Naive thymus-derived CD4-positive, alpha-beta T cell (primary cell): ENCODE data around the gene COQ5. TPM values are rescaled to one million over a fixed set of nuclear protein-coding genes. Genes with fewer than 3 reads are reported as not detected.
"Not testable (repeated sequence)": the region's sequence is repeated elsewhere in the genome, so short reads cannot be mapped to it uniquely, and the experiment has no call there.

ENCODE experiments used
- ATAC-seq: fragments of 150-1000 bp; cut with Tn5 transposase; 2 replicates; pipeline ENCODE4 v1.10.0; 2021; ENCODE audit warnings: mild to moderate bottlenecking, moderate library complexity
- CTCF ChIA-PET: fragments of 350-600 bp; sonication (Branson Sonifier 250); formaldehyde crosslinking; loops from one replicate; lab custom pipeline; 2021; ENCODE audit warnings: antibody characterized with exemption; lab: Charles Lee
- POLR2A ChIA-PET: fragments of 350-600 bp; sonication (Branson Sonifier 250); formaldehyde crosslinking; loops from one replicate; lab custom pipeline; 2021; ENCODE audit warnings: antibody characterized with exemption, inconsistent platforms; lab: Charles Lee
- DNase-seq, 9 donors: peaks; one replicate each; pipeline versions ENCODE4 v3.0.0 to v3.0.0-alpha.2; 2020 to 2022; ENCODE audit warnings: mixed read lengths in 1 of 9
- H3K27ac ChIP-seq: one replicate; pipeline ENCODE4 v1.7.0; 2013; ENCODE audit warnings: mild to moderate bottlenecking, low read depth, low read length, moderate library complexity
- H3K27me3 ChIP-seq, 2 donors: one replicate each; pipeline ENCODE4 v1.7.0; 2013; ENCODE audit warnings: low read length in 2 of 2, mild to moderate bottlenecking in 2 of 2, moderate library complexity in 2 of 2; ENCODE audit not compliant: control insufficient read depth in 2 of 2, insufficient read depth in 2 of 2
- H3K36me3 ChIP-seq, 3 experiments: 1 replicate in 2 of 3; 2 replicates in 1 of 3; pipeline ENCODE4 v1.7.0; 2013; ENCODE audit warnings: low read length in 3 of 3, mild to moderate bottlenecking in 3 of 3, moderate library complexity in 1 of 3; ENCODE audit not compliant: insufficient read depth in 3 of 3, control insufficient read depth in 2 of 3
- H3K4me1 ChIP-seq, 2 donors: one replicate each; pipeline ENCODE4 v1.7.0; 2013; ENCODE audit warnings: low read length in 2 of 2, mild to moderate bottlenecking in 2 of 2, moderate library complexity in 1 of 2; ENCODE audit not compliant: control insufficient read depth in 2 of 2, insufficient read depth in 2 of 2
- H3K4me3 ChIP-seq: 2 replicates; pipeline ENCODE4 v1.7.0; 2013; ENCODE audit warnings: mild to moderate bottlenecking, low read length
- H3K9me3 ChIP-seq, 3 experiments: 1 replicate in 2 of 3; 2 replicates in 1 of 3; pipeline ENCODE4 v1.7.0; 2013; ENCODE audit warnings: low read length in 3 of 3; ENCODE audit not compliant: control insufficient read depth in 2 of 3
- H3K27ac Mint-ChIP-seq, 9 donors: one replicate each; pipeline ENCODE4 v1.8.0; 2020 to 2022; ENCODE audit warnings: mixed read lengths in 9 of 9, mild to moderate bottlenecking in 8 of 9, moderate library complexity in 5 of 9, inconsistent platforms in 2 of 9
- H3K27me3 Mint-ChIP-seq, 5 donors: one replicate each; pipeline ENCODE4 v1.8.0; 2021 to 2022; ENCODE audit warnings: mixed read lengths in 5 of 5, mild to moderate bottlenecking in 1 of 5
- H3K36me3 Mint-ChIP-seq, 5 donors: one replicate each; pipeline ENCODE4 v1.8.0; 2020 to 2022; ENCODE audit warnings: mixed read lengths in 5 of 5, mild to moderate bottlenecking in 3 of 5, inconsistent platforms in 1 of 5
- H3K4me1 Mint-ChIP-seq, 7 donors: one replicate each; pipeline ENCODE4 v1.8.0; 2020 to 2022; ENCODE audit warnings: mixed read lengths in 7 of 7, mild to moderate bottlenecking in 3 of 7, inconsistent platforms in 1 of 7
- H3K4me3 Mint-ChIP-seq, 10 donors: one replicate each; pipeline ENCODE4 v1.8.0; 2020 to 2022; ENCODE audit warnings: mild to moderate bottlenecking in 10 of 10, mixed read lengths in 10 of 10, moderate library complexity in 6 of 10, inconsistent platforms in 2 of 10
- H3K9me3 Mint-ChIP-seq, 11 donors: one replicate each; pipeline ENCODE4 v1.8.0; 2020 to 2022; ENCODE audit warnings: mixed read lengths in 11 of 11, mild to moderate bottlenecking in 4 of 11, inconsistent platforms in 1 of 11, moderate library complexity in 1 of 11
- intact Hi-C, 2 donors: fragments of 100-400 bp; cut with micrococcal nuclease; formaldehyde crosslinking; loops; one replicate each; pipeline ENCODE4 v1.15.1; 2023
- polyA plus RNA-seq, 2 donors: library from polyadenylated mRNA; unstranded; fragments of 300-500 nt; fragmentation: Illumina TruSeq; gene quantifications; one replicate each; pipeline ENCODE4 v1.2.3, GENCODE V29; 2021
- total RNA-seq, 6 experiments: library from RNA in 5 of 6; stranded (reverse) in 5 of 6; gene quantifications; 1 replicate in 5 of 6; 2 replicates in 1 of 6; pipeline ENCODE4 v1.2.3 and lab custom pipeline; 2021 to 2026

COQ5 gene
- total and polyA plus RNA-seq, 7 experiments from 2014 or later, result 11.3 to 49.0 (median 23.5) TPM

GRCh38 chr12:120490833-120491512, 38.0 kb downstream of the COQ5 start:
- ChIA-PET CTCF (interaction anchor here (0.5 to 1.5 kb wide), 2 partner anchors 38 to 166 kb away, joined by 4 to 5 read pairs; no protein-coding TSS in a partner anchor), POLR2A (interaction anchor here (1.5 kb wide), 1 partner anchor 22 kb away, joined by 4 read pairs; no protein-coding TSS in a partner anchor)
- no peak overlapping the region for H3K27ac ChIP-seq
- Mint-ChIP-seq H3K27ac (no peak overlapping the region), H3K36me3 (no peaks in the 10 kb centered on the region), H3K4me3 (no peak overlapping the region), H3K4me1 (peaks cover 0 to 16% (median 11%) of the 10 kb centered on the region in 7 donors), H3K27me3 (no peaks in the 10 kb centered on the region), H3K9me3 (peaks cover 0 to 2% (median 0%) of the 10 kb centered on the region in 11 donors)
- ATAC-seq (no peak), DNase-seq (no peak)
- peaks cover 4 to 5% of the 10 kb centered on the region in 2 donors for H3K4me1 ChIP-seq
- no peaks in the 10 kb centered on the region for H3K27me3 ChIP-seq
- intact Hi-C loops, result no loop called here
- no peaks in the 10 kb centered on the region for H3K9me3 ChIP-seq
- peaks cover 0 to under 1% (median 0%) of the 10 kb centered on the region in 3 experiments for H3K36me3 ChIP-seq
- H3K4me3 ChIP-seq, result no peak overlapping the region

GRCh38 chr12:120490325-120490724, 38.6 kb downstream of the COQ5 start:
- Histone ChIP-seq H3K36me3 (no peaks in the 10 kb centered on the region), H3K27me3 (no peaks in the 10 kb centered on the region), H3K4me1 (peaks cover 3% of the 10 kb centered on the region in 2 donors), H3K9me3 (no peaks in the 10 kb centered on the region), H3K4me3 (no peak overlapping the region), H3K27ac (no peak overlapping the region)
- ATAC-seq, result no peak
- Mint-ChIP-seq H3K9me3 (no peaks in the 10 kb centered on the region), H3K4me3 (no peak overlapping the region), H3K27me3 (no peaks in the 10 kb centered on the region), H3K27ac (peak overlapping the region in 3 of 9 donors; percentile 23 to 74 (median 53)), H3K4me1 (peaks cover 0 to 12% (median 6%) of the 10 kb centered on the region in 7 donors), H3K36me3 (no peaks in the 10 kb centered on the region)
- no peak for DNase-seq
- ChIA-PET CTCF (interaction anchor here (1.5 kb wide), 1 partner anchor 37 kb away, joined by 5 read pairs; no protein-coding TSS in a partner anchor), POLR2A (no interaction called here)
- intact Hi-C loops, result no loop called here

- no peaks in the 10 kb centered on the region for H3K36me3 ChIP-seq
- Mint-ChIP-seq H3K27me3 (no peaks in the 10 kb centered on the region), H3K27ac (no peak overlapping the region), H3K4me1 (peaks cover 0 to 3% (median 0%) of the 10 kb centered on the region in 7 donors), H3K9me3 (no peaks in the 10 kb centered on the region), H3K36me3 (no peaks in the 10 kb centered on the region), H3K4me3 (no peak overlapping the region)
- no peaks in the 10 kb centered on the region for H3K9me3 ChIP-seq
- no peak overlapping the region for H3K4me3 ChIP-seq
- ChIA-PET POLR2A (interaction anchor here (0.6 kb wide), 1 partner anchor 56 kb away, joined by 3 read pairs; no protein-coding TSS in a partner anchor), CTCF (no interaction called here)
- no peak for DNase-seq
- no peaks in the 10 kb centered on the region for H3K4me1 ChIP-seq
- no peak overlapping the region for H3K27ac ChIP-seq
- no peak for ATAC-seq
- H3K27me3 ChIP-seq, result no peaks in the 10 kb centered on the region
- intact Hi-C loops, result no loop called here
Measured at GRCh38 chr12:120489018-120489417, 39.9 kb downstream of the COQ5 start.

- Histone ChIP-seq H3K4me3 (no peak overlapping the region), H3K4me1 (no peaks in the 10 kb centered on the region), H3K9me3 (no peaks in the 10 kb centered on the region), H3K36me3 (no peaks in the 10 kb centered on the region), H3K27me3 (no peaks in the 10 kb centered on the region), H3K27ac (no peak overlapping the region)
- ATAC-seq, result no peak
- ChIA-PET CTCF (no interaction called here), POLR2A (no interaction called here)
- DNase-seq, result no peak
- Mint-ChIP-seq H3K27ac (no peak overlapping the region), H3K36me3 (peaks cover 0 to 4% (median 0%) of the 10 kb centered on the region in 5 donors), H3K9me3 (no peaks in the 10 kb centered on the region), H3K4me1 (peaks cover 0 to 6% (median 0%) of the 10 kb centered on the region in 7 donors), H3K4me3 (no peak overlapping the region), H3K27me3 (peaks cover 0 to 2% (median 0%) of the 10 kb centered on the region in 5 donors)
- intact Hi-C loops, result no loop called here
Measured at GRCh38 chr12:120488057-120488640, 40.8 kb downstream of the COQ5 start.

- H3K4me1 ChIP-seq, H3K9me3 Mint-ChIP-seq, H3K36me3 Mint-ChIP-seq, CTCF ChIA-PET, ATAC-seq, H3K36me3 ChIP-seq, H3K27me3 ChIP-seq, intact Hi-C loops, DNase-seq, H3K4me3 ChIP-seq, H3K9me3 ChIP-seq, H3K27me3 Mint-ChIP-seq, POLR2A ChIA-PET, H3K27ac ChIP-seq, H3K27ac Mint-ChIP-seq, H3K4me1 Mint-ChIP-seq, H3K4me3 Mint-ChIP-seq: not testable (repeated sequence)
Measured at GRCh38 chr12:120487552-120487951, 41.4 kb downstream of the COQ5 start.

- DNase-seq, result no peak
- Histone ChIP-seq H3K9me3 (no peaks in the 10 kb centered on the region), H3K4me1 (peaks cover 0 to 9% of the 10 kb centered on the region in 2 donors), H3K4me3 (no peak overlapping the region), H3K36me3 (no peaks in the 10 kb centered on the region), H3K27ac (no peak overlapping the region), H3K27me3 (no peaks in the 10 kb centered on the region)
- Mint-ChIP-seq H3K36me3 (peaks cover 0 to 4% (median 0%) of the 10 kb centered on the region in 5 donors), H3K27ac (no peak overlapping the region), H3K9me3 (no peaks in the 10 kb centered on the region), H3K27me3 (peaks cover 0 to 2% (median 0%) of the 10 kb centered on the region in 5 donors), H3K4me1 (peaks cover 0 to 14% (median 0%) of the 10 kb centered on the region in 7 donors), H3K4me3 (no peak overlapping the region)
- CTCF ChIA-PET, result no interaction called here
- ATAC-seq, result no peak
- POLR2A ChIA-PET, result interaction anchor here (0.7 to 0.8 kb wide), 2 partner anchors 11 to 14 kb away, joined by 3 read pairs; no protein-coding TSS in a partner anchor
- intact Hi-C loops, result no loop called here
Measured at GRCh38 chr12:120485961-120486881, 42.7 kb downstream of the COQ5 start.
